Stimulated activated CD8-positive, alpha-beta memory T cell treated with anti-CD3 and anti-CD28 coated beads, Interleukin-12 subunit alpha, Interleukin-12 subunit beta, amount 100 ng/mL, for 1 hour (primary cell): ENCODE data around the gene RASA3.
A peak's percentile ranks its signal among the peaks of the same experiment; 100 is the strongest.
"Not testable (repeated sequence)": the region's sequence is repeated elsewhere in the genome, so short reads cannot be mapped to it uniquely, and the experiment has no call there.

Source experiments
- DNase-seq: peaks from one replicate; pipeline ENCODE4 v3.0.0-alpha.2; 2020; ENCODE audit warnings: low read depth

RASA3 gene

DNA sequence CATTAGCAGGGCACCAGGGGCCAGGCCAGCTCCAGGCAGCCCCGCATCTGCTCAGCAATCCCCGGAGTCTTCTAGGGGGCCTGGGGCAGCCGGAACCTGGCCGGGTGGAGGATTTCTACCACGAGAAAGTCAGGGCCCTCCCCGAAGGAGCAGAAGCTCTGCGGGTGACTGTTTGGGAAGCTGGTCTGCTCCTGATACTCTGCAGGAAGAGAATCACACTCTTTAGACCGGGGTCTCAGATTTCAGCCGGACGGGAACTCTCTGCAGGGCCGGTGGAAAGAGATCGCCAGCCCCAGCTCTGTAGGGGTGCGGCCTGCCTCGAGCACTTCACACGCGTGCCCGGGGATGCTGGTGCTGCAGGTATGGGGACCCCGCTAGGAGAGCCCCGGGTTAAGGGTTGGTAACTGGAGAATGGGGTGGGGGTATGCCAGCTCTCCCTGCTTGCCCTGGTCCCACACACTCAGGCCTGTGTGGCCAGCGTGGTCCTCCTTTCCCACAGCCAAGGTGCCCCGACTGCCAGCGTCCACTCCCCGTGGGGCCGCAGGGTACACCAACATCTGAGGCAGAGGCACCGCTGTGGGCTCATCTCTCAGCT lies 20.1 kb downstream of the RASA3 start:
- no peak for DNase-seq

DNA sequence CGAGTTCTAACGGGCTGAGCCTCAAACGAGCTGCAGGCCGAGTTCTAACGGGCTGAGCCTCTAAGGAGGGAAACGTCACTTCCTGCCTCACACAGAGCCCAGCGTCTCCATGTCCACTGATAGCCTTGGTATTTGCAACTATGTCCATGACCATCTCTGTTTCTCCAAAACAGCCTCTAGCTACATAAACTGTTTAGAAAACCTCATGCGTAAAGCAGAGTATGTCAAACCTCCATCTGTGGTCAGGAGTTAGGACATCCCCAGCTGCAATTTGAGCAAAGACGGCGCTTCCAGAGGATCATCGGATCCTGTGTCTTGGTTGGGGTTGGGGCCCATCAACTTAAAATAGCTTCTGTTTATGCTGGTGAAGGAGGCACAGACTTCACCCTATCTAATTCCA lies 20.8 kb downstream of the RASA3 start:
- DNase-seq: no peak

DNA sequence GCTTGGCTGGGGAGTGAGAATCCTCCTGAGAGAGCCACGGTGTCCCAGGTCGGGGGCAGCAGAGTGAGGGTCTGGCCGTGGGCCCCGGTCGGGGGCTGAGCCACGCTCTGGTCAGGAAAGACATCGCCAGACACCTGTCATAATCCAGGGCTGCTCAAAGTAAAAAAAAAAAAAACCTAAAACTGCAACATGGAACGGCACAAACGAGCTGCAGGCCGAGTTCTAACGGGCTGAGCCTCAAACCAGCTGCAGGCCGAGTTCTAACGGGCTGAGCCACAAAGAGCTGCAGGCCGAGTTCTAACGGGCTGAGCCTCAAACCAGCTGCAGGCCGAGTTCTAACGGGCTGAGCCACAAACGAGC lies 21.6 kb downstream of the RASA3 start:
- DNase-seq: not testable (repeated sequence)

DNA sequence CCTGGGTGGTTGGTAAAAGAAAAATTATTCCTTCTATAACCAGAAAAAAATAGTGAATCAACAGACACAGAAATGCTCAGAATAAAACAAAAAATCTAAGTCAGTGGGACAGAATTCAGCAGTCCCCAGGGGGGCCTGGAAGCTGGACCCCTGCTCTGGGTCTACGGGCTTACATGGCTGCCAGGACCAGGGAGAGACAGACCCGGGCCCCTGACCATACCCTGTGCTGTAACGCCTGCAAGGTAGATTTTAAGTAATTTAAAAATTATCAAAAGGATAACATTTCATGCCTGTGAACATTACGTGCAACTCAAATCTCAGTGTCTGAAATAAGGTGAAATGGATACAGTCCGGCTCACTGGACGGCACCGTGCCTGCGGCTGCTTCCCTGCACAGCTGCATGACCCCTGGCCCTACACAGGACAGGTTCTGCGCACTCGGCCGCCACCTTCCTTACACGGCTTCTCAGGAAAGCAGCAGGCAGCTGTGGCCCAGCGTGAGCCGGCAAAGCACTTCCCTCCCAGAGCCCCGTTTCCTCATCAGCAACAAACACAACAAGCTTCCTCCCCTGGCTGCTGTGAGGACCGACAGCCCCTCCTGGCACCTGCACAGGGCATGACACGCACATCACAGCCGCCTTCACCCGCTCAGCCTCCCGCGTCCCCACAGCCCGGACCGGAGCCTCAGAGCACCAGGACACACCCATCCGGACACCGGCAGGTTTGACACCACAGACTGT lies 22.2 kb downstream of the RASA3 start:
- peak; percentile 56 for DNase-seq

DNA sequence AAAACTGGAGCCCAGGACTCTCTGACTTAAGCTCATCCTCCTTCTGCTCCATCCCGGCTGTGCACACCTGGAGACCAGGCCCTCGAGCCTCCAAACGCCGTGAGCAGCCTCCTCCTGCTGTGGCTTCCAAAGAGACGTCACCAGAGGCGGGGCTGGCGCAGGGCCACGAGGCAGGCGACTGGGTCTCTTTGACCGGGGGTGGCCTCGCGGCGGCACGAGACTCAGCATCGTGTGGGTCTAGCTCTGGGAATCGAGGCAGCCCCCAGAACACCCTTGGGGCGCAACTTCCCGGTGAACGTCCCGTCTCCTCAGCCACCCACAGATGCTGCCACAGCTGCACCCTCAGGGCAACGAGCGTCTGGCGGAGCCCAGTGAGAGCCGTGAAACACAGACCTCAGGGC lies 22.8 kb downstream of the RASA3 start:
- no peak for DNase-seq

DNA sequence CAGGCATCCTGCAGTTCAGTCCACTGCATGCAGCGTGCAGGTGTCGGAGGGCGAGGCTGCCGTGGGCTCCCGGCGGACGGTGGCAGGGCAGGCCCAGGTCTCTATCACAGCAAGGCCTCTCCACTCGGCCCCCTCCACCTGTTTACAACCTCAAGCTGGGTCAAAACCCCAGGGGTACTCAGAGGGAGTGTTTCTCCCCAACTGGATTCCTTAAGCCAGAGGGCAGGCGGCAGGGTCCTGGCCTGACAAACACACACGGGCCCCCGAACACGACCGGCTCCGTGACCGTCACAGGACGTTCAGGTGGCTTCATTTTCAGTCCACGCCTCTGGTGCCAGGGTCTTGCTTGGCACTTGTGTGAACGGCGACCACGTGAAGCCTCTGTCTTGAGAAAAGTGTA lies 23.5 kb downstream of the RASA3 start:
- no peak for DNase-seq

DNA sequence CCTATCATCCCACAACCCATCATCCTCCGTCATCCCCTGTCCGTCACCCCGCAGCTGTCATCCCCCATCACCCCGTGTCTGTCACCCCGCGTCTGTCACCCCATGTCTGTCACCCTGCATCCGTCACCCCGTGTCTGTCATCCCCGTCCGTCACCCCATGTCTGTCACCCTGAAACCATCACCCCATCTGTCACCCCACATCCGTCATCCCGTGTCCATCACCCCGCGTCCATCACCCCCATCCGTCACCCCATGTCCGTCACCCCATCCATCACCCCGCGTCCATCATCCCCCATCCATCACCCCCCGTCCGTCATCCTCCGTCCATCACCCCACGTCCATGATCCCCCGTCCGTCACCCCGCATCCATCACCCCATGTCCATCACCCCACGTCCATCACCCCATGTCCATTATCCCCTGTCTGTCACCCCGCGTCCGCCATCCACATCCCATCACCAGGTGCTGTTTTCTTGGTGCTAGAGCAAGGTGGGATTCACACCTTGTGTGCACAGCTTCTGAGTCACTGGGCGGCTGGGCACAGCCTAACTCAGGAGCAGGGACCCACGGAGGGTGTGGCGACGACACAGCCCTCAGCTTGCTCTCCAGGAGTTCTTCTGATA lies 24.2 kb downstream of the RASA3 start:
- no peak for DNase-seq

DNA sequence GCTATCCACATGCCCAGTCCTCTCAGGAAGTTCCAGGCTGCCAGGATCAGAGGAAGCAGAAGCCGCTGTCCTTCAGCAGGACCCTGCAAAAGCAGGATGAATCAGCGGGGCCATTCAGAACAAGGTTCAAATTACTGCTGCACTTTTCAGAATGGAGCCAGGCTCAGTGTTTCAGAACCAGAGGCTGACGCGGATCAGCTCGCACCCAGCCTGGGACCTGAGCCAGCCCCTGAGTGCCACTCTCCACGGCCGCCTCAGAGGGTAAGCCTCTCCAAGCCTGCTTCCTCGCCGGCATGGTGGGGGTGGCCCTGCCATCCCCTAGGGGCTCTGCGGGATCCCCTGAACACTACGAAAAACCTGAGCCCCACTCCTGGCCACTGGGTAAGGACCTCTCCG lies 24.7 kb downstream of the RASA3 start:
- no peak for DNase-seq

DNA sequence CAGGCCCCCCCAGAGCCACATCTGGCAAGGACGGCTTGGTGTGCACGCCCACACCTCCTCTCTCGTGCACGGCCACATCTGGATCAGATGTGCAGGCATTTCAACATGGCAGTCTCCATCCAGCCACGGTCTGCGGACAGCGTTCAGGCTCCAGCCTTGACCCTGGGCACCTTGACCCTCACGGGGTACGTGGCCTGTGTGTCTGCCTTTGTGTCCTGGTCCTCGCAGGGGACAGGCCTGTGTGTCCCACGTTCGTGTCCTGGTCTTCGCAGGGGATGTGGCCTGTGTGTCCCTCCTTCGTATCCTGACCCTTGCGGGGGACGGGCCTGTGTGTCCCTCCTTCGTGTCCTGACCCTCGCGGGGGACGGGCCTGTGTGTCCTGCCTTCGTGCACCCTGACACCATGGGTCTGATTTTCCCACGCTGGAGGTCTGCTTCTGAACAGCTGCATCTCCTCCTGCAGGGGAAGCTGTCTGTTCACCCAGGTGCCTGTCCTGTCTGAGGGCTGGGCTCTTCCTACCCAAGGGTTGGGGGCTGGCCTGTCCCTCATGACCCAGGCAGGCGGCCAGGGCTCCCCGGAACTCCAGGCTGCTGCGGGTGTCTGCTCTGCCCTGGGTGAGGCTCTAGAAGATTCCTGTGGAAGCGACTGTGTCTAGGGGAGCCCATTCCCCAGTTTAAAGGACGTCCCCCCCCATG lies 25.3 kb downstream of the RASA3 start:
- DNase-seq: no peak

DNA sequence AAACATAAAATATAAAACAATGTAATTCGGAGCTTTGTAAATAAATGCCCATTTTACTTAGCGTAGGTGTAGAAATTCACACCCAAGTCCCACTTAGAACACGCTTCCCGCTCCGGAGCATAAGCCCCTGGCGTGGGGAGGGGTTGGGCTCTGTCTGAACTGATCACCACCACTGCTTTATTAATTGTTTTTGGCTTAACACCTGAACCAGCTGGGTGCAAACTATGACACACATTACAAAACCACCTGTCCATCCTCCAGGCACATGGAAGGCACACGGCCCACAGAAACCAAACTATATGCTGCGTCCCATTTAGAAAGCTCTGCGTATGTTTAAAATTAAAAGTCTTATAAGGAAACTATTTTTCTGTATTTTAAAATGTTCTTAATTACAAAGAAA lies 25.9 kb downstream of the RASA3 start:
- no peak for DNase-seq

DNA sequence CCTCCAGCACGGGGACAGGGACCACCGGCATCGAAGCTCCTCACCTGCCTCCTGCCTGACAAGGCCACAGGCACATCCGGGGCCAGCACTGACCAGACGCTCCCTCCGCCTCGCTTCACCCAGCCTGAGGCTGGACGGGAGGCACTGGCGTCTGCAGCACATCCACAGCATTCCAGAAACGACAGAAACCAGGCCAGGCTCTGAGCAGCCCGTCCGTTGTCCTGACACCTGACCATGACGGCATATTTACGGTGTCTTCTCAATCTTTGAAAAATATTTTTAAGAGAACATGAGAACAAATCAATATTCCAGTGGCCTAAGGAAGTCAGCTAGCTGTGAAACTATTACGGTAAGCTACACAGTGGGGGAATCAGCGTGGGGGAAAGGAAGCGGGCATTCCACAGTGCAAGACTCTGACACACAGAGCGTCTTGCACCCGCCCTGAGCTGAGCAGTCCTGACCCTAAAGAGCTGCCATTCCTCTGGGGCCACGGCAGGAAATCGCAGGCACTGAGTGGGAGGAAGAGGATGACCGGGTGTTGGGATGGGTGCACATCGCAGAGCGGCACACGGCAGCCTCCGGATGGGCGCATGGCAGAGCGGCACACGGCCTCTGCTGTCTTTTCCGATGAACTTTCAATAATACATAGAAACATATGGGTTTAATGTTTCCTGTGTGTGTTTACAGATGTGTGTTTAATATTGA lies 26.8 kb downstream of the RASA3 start:
- no peak for DNase-seq

DNA sequence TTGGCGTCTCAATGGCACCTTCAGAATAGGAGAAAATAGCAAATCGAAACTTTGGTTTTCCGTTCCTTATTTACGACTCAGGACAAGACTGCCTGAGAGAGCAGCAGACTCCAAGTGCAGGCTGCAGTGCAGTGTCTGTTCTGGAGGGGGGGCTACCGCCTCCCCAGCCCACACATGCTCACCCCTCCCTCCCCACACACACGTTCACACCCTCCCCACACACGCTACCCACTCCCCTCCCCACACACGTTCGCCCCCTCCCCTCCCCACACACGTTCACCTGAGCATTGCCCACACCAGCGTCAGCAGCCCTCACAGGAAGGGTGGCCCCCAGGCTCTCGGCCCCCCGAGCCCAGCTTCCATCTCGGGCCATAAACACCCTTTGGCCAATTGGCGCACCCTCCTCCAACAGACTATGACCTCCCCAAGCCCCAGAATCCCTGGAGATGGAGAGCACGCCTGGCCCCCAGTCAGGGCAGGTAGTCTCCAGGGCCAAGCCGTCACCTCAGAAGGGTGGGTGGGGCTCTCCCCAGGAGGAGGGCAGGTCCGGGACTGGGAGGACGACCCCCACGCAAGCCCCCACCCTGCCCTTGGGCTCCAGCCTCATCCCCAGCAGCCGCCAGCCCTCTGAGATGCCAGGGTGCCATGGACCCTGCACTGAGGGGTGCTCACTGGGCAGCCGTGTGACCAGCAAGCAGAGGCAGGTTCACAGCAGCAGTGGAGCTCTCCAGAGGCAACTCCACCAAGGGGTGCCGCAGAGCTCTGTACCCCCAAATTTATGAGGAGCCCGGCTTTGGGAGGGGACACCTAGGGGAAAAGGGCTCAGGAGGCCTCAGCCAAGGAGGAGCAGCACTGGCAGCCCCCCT lies 27.5 kb downstream of the RASA3 start:
- no peak for DNase-seq

DNA sequence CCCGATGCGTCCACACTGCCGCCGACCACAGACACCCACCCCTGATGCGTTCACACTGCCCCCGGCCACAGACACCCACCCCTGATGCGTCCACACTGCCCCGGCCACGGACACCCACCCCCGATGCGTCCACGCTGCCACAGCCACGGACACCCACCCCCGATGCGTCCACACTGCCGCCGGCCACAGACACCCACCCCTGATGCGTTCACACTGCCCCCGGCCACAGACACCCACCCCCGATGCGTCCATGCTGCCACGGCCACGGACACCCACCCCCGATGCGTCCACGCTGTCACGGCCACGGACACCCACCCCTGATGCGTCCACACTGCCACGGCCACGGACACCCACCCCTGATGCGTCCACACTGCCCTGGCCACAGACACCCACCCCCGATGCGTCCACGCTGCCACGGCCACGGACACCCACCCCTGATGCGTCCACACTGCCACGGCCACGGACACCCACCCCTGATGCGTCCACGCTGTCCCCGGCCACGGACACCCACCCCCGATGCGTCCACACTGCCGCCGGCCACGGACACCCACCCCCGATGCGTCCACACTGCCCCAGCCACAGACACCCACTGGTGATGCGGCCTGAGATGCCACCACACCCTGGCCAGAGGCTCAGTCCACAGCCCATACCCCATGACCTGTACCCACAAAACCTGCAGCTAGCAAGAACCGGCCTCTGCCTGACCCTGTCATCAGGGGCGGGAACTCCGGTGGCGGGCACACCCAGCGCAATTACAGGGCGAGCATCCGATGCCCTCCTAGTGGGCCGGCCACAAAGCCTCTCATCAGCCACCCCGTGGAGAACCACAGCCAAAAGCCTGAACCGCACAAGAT lies 28.4 kb downstream of the RASA3 start:
- no peak for DNase-seq

DNA sequence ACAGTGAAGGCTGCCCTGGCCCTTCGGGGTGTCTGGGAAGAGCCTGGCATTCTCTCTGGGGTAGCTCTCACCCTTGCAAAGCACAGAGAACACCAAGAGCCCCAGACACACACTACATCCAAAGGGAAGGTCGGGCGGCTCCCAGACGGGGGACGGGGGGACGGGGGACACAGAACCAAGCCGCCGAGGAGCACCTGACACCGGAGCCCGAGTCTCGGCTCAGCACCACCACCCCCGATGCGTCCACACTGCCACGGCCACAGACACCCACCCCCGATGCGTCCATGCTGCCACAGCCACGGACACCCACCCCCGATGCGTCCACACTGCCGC lies 29.2 kb downstream of the RASA3 start:
- DNase-seq: not testable (repeated sequence)

DNA sequence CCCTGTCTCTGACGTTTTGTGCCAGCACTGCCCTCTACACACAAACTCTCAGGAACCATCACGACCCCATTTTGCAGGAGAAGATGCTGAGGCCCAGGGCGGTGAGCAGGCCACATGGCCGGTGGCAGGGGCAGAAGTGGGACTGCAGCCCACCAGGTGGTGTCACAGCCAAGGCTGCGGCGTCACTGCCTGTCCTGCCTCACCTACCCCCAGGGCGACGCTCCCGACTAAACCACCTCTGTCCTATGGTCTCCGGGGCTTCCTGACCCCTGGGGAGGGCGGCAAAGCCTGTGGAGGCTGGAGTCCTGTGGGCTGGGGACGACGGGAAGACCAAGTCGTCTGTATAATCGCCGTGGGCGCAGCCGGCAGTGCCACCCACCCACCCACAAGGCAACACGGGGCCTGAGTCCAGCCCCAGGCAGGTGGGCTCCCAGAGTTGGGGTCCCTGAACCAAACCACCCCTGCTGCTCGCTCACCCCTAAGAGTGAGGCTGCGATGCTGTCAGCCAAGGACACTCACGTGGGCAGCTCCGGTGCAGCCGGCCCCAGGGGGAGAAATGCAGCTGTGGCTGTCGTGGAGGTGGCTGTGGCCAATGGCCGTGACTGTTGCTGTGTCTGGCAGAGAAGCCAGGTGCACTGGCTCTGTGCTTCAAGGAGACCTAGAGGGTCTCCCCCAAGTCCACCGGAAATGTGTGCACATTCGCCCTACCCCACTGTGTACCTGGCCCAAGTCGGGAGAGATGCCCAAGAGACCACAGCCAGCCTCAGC lies 29.7 kb downstream of the RASA3 start:
- DNase-seq: no peak

DNA sequence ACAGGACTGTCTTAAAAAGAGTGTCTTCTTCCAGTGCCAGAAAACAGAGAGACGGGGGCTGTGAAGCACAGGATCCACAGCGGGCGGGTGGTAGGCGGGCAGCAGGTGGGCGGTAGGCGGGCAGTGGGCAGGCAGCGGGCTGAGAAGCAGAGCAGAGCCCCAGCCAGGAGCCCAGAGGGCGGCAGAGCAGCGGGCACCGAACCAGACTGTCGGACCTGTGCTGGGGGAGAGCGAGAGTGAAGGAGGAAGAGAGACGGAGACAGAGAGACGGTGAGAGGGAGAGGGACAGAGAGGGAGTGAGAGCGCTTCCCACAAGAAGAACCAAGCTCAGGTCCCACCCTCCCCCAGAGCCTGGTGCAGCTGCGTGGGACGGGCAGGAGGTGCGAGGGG lies 30.3 kb downstream of the RASA3 start:
- DNase-seq: no peak

DNA sequence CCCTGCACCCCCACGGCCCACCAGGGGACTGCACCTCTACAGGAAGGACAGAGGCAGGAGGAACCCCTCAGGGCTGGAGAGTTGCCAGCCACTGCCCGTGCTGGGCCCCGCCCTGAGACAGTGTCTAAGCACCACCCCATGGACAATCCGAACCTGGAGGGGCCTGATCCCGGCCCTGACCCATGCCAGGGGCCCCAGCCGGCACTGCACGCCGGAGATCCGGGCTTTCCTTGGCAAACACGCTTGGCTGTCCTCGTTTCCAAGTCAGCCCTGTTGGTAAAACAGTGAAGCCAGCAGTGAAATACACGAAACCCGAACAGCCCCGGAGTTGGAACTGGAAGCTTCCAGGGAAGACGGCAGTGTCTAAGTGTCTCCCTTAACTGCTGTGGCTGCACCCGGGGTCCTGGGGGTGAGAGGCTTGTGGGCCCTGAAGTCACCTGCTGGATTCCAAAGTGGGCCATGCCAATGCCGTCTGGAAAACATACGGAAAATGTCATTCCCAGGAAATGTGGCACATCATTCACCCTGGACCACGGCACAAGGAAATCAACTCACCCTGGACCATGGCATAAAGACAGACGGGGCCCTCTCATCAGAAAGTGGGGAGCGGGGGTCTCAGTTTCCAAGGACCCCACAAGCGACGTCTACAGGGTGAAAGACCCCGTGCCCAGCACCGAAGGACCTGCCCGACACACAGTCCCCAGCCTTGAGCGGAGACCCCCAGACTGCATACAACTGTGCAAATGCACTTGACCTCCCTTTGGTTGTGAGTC lies 30.9 kb downstream of the RASA3 start:
- DNase-seq: no peak

DNA sequence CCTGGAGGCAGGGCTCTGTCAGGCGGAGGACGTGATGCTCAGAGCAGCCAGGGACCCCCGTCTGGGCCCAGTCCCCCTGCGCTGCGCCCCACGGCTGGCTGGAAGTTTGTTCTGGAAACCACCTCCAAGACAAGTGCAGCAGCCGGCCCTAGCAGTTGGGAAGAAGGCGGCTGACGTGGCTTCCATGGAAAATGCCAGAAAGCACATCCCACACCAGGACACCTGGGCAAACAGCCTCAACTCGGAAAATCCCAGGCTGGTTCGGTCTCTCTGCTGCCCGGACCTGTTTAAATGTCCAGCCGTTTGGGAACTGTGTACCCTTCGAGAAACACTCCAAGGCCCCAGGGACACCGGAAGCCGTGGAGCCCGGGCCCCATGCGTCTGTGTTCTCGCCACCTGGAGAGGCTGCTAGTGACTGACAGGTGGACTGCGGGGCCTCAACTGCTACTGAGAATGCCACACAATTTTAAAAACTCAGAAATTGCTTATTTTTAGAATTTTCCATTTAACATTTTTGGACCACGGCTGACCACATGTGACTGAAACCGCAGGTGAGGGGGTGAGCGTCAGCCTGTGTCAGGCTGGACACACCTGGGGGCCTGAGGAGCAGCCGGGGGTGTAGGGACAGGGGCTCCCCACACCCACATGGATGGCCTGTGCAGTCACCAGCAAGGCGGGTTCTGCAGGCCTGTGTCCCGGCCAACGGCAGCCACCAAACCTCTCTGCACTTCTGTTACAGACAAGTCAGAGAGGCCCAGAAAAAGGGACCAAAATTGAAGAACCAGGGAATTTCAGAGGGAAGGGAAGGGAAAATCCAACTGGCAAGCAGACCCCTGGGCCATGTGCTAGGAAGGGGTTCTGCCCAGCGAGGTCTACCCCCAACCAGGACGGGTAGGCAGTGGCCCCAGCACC lies 31.7 kb downstream of the RASA3 start:
- DNase-seq: no peak
